GM21360 (cell line): Measurements from ENCODE around the gene STK32B.
"Not testable (repeated sequence)": the region's sequence is repeated elsewhere in the genome, so short reads cannot be mapped to it uniquely, and the experiment has no call there.

Experiments
- ATAC-seq: cut with Tn5 transposase; IDR thresholded peaks from one replicate; pipeline ENCODE4 v1.9.1; 2021; ENCODE audit warnings: mild to moderate bottlenecking, moderate library complexity; ENCODE audit not compliant: unreplicated experiment

The STK32B gene

GRCh38 chr4:5247735-5248134 lies 196.5 kb downstream of the STK32B start:
- ATAC-seq: no peak

GRCh38 chr4:5249727-5250126 lies 198.4 kb downstream of the STK32B start:
- ATAC-seq: no peak

DNA sequence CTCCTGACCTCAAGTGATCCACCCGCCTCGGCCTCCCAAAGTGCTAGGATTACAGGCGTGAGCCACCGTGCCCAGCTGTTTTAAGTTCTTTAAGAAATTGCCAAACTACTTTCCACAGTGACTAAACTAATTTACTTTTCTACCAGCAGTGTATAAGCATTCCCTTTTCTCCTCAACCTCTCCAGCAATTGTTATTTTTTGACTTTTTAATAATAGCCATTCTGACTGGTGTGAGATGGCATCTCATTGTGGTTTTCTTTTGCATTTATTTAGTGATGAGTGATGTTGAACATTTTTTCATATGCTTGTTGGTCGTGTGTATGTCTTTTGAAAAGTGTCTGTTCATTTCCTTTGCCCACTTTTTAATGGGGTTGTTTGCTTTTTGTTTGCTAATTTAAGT lies 199.3 kb downstream of the STK32B start:
- ATAC-seq: not testable (repeated sequence)

DNA sequence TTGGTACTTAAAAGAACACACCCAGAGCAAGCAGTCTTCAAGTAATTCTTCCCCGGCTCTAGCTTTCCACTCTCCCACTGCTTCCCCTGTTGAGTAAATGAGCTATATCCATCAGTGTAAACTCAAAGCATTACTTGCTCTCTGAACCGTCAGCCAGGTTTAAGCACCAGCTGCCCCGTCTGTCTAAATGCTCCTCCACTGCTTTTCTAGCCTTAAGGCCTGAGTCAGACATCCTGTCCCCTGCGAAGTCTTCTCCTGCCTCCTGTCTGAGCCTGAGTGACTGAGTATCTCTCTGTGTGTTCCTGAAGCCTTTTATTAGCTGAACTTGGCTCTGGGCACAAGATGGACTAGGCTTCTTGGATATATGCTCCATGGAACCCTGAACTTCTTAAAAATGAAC lies 205.1 kb downstream of the STK32B start:
- ATAC-seq: no peak

GRCh38 chr4:5257086-5257485 lies 205.8 kb downstream of the STK32B start:
- ATAC-seq: no peak

DNA sequence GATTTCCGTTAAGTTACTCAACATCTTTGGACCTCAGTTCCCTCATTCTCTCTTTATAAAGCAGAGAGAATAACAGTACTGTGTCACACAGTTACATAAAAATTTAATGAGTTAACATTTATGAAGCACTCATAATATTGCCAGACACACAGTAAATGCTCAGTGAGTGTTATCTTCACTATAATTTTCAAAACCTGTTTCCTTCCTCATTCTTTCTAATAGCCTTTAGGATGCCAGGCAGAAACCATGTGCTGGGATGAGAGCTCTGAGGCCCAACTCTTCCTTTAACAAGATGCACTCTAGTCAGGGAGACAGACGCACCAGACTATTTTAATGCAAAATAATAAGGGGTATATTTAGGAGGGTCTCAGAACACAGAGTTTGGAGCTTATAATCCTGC lies 208.2 kb downstream of the STK32B start:
- ATAC-seq: no peak

DNA sequence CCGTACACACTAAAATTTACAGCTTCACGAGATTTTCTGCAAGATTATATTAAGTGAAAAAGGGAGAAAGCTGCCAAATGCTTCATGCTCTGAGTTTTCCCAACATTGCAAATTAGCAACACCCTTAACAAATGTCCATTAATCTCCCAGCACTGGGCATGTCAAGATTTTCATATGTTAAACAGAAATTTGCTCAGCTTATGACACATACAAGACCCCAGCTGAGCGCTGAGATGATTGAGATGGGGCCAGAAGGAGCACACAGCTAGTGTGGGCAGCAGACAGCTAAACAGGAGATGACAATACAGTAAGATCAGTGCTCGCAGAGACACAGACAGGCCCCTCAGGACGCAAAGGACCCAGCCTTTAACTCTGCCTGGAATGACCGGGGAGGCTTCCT lies 208.8 kb downstream of the STK32B start:
- ATAC-seq: no peak

DNA sequence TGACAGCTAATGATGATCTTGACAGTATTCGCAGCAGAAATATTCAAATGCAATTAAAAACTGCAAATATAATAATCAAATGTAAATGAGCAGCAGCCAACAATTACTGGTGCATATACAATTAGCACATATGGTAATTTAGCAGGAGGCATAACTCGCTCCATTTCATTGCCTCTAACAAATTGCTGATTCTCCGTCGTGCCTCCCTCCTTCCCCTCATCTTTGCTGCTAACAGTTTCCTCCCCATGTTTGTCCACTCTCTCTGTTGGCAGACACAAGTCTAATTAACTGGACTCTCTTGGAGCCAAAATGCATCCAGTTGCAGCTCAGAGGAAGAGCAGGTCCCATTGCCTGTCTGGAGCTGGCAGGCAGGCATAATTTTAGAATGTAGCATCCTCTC lies 210.6 kb downstream of the STK32B start:
- ATAC-seq: no peak

DNA sequence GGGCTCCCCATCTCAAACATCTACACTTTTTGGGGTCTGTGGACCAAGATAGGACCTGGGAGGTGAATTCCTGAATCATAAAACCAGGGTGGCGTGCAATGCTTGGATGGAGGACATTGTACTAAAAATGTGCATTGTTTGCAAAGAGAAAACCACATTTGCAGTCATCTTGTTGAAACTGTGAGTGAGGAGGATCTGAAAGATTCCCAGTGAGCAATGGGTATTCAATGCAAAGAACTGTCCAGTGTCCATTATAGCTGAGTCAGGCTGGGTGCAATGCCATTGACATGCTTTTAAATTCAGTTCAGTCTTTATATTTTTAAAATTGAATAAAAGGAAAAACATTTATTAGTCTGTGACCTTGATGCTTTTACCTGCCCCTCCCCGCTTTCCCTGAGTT lies 215.7 kb downstream of the STK32B start:
- no peak for ATAC-seq

DNA sequence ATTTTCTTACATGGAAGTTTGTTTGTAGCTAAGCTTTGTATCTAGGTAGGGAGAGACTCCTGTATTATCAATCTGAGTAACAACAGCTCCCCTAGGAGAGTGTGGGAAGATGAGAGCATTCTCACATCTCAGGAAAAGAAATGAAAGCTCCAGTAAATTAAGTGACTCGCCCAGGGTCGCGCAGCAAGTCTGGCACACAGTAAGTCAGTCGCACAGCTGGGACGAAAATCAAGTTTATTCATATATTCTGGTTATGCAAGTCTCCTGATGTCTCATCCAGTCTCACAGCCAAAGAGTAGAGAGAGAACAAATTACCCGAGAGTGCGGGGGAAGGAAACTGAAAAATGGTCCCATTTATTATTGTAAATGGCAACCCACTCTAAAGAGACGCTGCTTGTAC lies 216.1 kb downstream of the STK32B start:
- no peak for ATAC-seq

GRCh38 chr4:5276475-5277075 lies 225.3 kb downstream of the STK32B start:
- ATAC-seq: no peak

- ATAC-seq: no peak
Observed at GRCh38 chr4:5277079-5277478, 225.8 kb downstream of the STK32B start.

DNA sequence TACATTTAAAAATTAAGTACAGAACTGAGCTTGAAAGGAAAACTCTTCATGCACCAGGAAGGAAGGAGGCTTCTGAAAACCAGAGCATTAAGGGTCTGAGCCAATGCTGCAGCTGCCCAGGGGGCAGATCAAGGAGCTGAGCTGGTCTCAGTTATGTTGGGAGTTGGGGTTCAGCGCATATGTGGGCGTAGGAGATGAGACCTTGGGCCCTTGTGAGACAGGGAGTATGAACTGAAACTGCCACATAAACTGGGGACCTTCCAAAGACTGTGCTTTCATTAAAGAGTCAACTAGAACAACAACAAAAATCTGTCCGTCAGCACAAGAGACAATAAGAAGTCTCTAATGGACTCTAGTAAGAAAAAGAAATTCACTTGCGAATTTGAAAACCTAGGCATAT lies 226.9 kb downstream of the STK32B start:
- ATAC-seq: no peak

- not testable (repeated sequence) for ATAC-seq
Observed at GRCh38 chr4:5280069-5280468, 228.8 kb downstream of the STK32B start.

GRCh38 chr4:5280828-5281227 lies 229.5 kb downstream of the STK32B start:
- ATAC-seq: no peak

GRCh38 chr4:5283837-5284236 lies 232.6 kb downstream of the STK32B start:
- no peak for ATAC-seq

- no peak for ATAC-seq
Observed at GRCh38 chr4:5284517-5284916, 233.2 kb downstream of the STK32B start.

GRCh38 chr4:5292101-5292500 lies 240.8 kb downstream of the STK32B start:
- ATAC-seq: no peak

GRCh38 chr4:5298000-5298787 lies 246.9 kb downstream of the STK32B start:
- not testable (repeated sequence) for ATAC-seq

DNA sequence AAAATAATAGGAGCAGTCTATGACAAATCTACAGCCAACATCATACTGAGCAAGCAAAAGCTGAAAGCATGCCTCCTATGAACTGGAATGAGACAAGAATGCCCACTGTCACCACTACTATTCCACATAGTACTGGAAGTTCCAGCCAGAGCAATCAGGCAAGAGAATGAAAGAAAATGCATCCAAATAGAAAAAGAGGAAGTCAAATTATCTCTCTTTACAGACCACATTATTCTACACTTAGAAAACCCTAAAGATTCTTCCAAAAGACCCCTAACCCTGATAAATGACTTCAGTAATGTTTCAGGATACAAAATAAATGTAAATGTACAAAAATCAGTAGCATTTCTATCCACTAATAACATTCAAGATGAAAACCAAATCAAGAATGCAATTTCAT lies 249.0 kb downstream of the STK32B start:
- ATAC-seq: no peak

- ATAC-seq: no peak
Observed at GRCh38 chr4:5307928-5308327, 256.6 kb downstream of the STK32B start.

DNA sequence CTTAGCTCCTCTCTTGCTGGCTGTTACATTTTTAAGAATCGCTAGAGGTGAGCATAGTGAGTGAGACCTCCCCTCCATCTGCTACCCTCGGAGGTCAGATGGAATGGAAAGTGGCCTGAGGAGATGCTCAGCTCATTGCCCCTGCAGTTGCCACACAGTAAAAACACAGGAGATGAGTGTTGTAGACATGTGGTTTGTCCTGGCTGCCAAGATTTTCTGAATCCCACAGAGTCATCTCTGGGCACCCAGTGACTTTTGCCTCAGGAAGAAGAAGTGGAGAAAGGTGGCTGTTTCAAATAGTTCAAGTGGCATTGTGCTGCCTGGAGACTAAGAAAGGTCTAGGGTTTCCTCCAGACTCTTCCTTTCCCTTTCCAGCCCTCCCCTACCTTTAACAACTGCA lies 271.0 kb downstream of the STK32B start:
- ATAC-seq: no peak
